ENCODE results near the gene FOXP2. TPM values are rescaled to one million over a fixed set of nuclear protein-coding genes. Genes with fewer than 3 reads are reported as not detected.

The FOXP2 gene
- polyA plus RNA-seq, 3 donors: not detected

- Mint-ChIP-seq H3K4me1 (no peaks in the 10 kb centered on the region), H3K27me3 (ENCODE audit: low read depth in 3 of 3) (peaks cover 0 to 1% (median 0%) of the 10 kb centered on the region in 3 donors), H3K9me3 (peaks cover 0 to 8% (median 2%) of the 10 kb centered on the region in 7 donors), H3K36me3 (no peaks in the 10 kb centered on the region), H3K27ac (no peak overlapping the region), H3K4me3 (no peak overlapping the region)
- H2AFZ ChIP-seq (ENCODE audit: insufficient read depth, low read depth, low read length, poor library complexity, severe bottlenecking): no peak overlapping the region
- no peaks in the 10 kb centered on the region for H4K20me1 ChIP-seq (ENCODE audit: insufficient read depth, low read length)
- no peak overlapping the region for H3K9ac ChIP-seq (ENCODE audit: insufficient read depth, low read length, poor library complexity, severe bottlenecking)
- H3K4me2 ChIP-seq (replicated peaks; ENCODE audit: extremely low read depth, low read length, poor library complexity, severe bottlenecking): no peak overlapping the region
- no peak overlapping the region for H3K27ac ChIP-seq (ENCODE audit: low read depth in 1 of 2, low read length in 2 of 2)
- WGBS (ENCODE audit: insufficient coverage): no CpG with 5 or more reads among the region's 2 CpGs
- H3K36me3 ChIP-seq (replicated peaks in 1 of 2; ENCODE audit: control insufficient read depth in 1 of 2, insufficient read depth in 2 of 2, low read length in 2 of 2): no peaks in the 10 kb centered on the region
- no peak for DNase-seq
- H3K79me2 ChIP-seq (ENCODE audit: insufficient read depth, low read length): no peaks in the 10 kb centered on the region
- H3K27me3 ChIP-seq (ENCODE audit: control insufficient read depth in 2 of 2, insufficient read depth in 2 of 2, low read length in 2 of 2): no peaks in the 10 kb centered on the region
- no peaks in the 10 kb centered on the region for H3K4me1 ChIP-seq (ENCODE audit: control insufficient read depth in 1 of 2, insufficient read depth in 2 of 2, low read length in 2 of 2)
- no peak overlapping the region for H3K4me3 ChIP-seq (replicated peaks in 1 of 3; ENCODE audit: low read depth in 2 of 3, low read length in 3 of 3)
- intact Hi-C loops (cut with micrococcal nuclease): no loop called here
- H3K9me3 ChIP-seq (replicated peaks in 1 of 2; ENCODE audit: control insufficient read depth in 1 of 2, insufficient read depth in 1 of 2, low read length in 2 of 2): peaks cover 0 to 3% of the 10 kb centered on the region in 2 donors
- no peak for TF ChIP-seq CTCF (IDR thresholded peaks at IDR 0.05)
Measured at GRCh38 chr7:114444196-114444595, 29.6 kb downstream of the FOXP2 start.

- H3K79me2 ChIP-seq (ENCODE audit: insufficient read depth, low read length): no peaks in the 10 kb centered on the region
- Mint-ChIP-seq H3K27me3 (ENCODE audit: low read depth in 3 of 3) (peaks cover 0 to 1% (median 0%) of the 10 kb centered on the region in 3 donors), H3K36me3 (no peaks in the 10 kb centered on the region), H3K9me3 (no peaks in the 10 kb centered on the region), H3K27ac (no peak overlapping the region), H3K4me3 (no peak overlapping the region), H3K4me1 (no peaks in the 10 kb centered on the region)
- H3K4me3 ChIP-seq (replicated peaks in 1 of 3; ENCODE audit: low read depth in 2 of 3, low read length in 3 of 3): no peak overlapping the region
- H3K27me3 ChIP-seq (ENCODE audit: control insufficient read depth in 2 of 2, insufficient read depth in 2 of 2, low read length in 2 of 2): no peaks in the 10 kb centered on the region
- H3K36me3 ChIP-seq (replicated peaks in 1 of 2; ENCODE audit: control insufficient read depth in 1 of 2, insufficient read depth in 2 of 2, low read length in 2 of 2): no peaks in the 10 kb centered on the region
- H3K4me2 ChIP-seq (replicated peaks; ENCODE audit: extremely low read depth, low read length, poor library complexity, severe bottlenecking): no peak overlapping the region
- no peaks in the 10 kb centered on the region for H4K20me1 ChIP-seq (ENCODE audit: insufficient read depth, low read length)
- no peak for TF ChIP-seq CTCF (IDR thresholded peaks at IDR 0.05)
- DNase-seq: no peak
- no peaks in the 10 kb centered on the region for H3K9me3 ChIP-seq (replicated peaks in 1 of 2; ENCODE audit: control insufficient read depth in 1 of 2, insufficient read depth in 1 of 2, low read length in 2 of 2)
- H2AFZ ChIP-seq (ENCODE audit: insufficient read depth, low read depth, low read length, poor library complexity, severe bottlenecking): no peak overlapping the region
- H3K27ac ChIP-seq (ENCODE audit: low read depth in 1 of 2, low read length in 2 of 2): no peak overlapping the region
- no peaks in the 10 kb centered on the region for H3K4me1 ChIP-seq (ENCODE audit: control insufficient read depth in 1 of 2, insufficient read depth in 2 of 2, low read length in 2 of 2)
- no peak overlapping the region for H3K9ac ChIP-seq (ENCODE audit: insufficient read depth, low read length, poor library complexity, severe bottlenecking)
- no CpG with 5 or more reads among the region's 2 CpGs for WGBS (ENCODE audit: insufficient coverage)
- intact Hi-C loops (cut with micrococcal nuclease): no loop called here
Measured at GRCh38 chr7:114450431-114450830, 35.8 kb downstream of the FOXP2 start.
